GM12872 (cell line): Measurements from ENCODE around the gene LCP1.
A peak's percentile ranks its signal among the peaks of the same experiment; 100 is the strongest.

Experiments
- TF ChIP-seq, protein P1 (sequence below): IDR thresholded peaks from 3 replicates; pipeline ENCODE4 v1.5.1; 2011; ENCODE audit warnings: low read depth, mild to moderate bottlenecking, low read length, moderate library complexity; ENCODE audit not compliant: insufficient read depth

Gene LCP1

DNA sequence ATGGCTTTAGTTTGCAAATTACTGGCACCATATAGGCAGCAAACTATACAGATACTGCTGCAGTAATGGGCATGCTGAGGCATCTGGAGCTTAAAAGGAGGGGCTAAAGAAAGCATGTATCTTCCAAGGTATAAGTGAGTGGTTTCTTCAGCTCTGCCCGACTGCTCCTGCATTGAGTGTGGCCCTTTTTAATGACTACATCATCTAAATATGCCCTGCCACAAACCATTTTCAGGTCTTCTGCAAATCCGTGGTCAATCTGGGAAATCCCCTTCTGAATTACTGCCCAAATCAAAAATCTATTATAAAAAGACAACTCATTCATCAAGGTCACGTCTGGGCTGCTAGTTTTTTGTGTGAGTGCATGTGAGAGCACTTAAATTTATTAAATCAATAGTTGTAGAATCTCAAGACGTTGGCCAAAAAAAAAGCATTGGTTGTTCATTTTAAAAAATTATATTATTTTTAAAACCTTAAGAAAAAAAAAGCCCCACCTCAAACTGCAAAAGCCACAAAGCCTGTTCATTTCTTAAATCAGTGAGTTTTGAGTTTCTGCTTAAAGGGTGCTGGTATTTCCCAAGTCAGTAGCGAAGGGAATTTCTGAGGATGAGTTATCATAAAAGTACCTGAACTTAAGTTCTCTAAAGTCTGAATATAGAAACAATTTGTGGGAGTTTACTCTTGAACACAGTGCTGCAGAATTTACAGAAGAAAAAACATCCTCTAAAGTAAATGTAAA is 16.3 kb downstream of the LCP1 start:
- TF ChIP-seq, protein P1, sequence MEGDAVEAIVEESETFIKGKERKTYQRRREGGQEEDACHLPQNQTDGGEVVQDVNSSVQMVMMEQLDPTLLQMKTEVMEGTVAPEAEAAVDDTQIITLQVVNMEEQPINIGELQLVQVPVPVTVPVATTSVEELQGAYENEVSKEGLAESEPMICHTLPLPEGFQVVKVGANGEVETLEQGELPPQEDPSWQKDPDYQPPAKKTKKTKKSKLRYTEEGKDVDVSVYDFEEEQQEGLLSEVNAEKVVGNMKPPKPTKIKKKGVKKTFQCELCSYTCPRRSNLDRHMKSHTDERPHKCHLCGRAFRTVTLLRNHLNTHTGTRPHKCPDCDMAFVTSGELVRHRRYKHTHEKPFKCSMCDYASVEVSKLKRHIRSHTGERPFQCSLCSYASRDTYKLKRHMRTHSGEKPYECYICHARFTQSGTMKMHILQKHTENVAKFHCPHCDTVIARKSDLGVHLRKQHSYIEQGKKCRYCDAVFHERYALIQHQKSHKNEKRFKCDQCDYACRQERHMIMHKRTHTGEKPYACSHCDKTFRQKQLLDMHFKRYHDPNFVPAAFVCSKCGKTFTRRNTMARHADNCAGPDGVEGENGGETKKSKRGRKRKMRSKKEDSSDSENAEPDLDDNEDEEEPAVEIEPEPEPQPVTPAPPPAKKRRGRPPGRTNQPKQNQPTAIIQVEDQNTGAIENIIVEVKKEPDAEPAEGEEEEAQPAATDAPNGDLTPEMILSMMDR: no peak

DNA sequence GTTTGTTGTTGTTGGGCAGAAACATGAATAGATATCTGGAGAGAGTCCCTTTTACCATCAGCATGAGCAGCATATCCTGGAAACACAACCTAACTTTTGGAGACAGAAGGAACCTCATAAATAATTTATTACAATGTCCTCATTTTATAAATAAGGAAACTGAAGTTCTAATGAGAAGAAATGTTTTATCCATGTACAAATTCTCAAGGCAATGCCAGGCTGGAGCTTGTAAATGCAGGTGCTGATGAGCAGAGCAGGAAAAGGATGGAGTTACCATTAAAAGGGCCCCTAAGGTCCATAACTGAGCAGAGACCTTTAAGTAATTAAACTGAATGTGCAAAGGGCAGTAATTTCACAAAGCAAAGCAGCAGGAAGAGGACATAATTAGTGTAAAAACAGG is 17.3 kb downstream of the LCP1 start:
- TF ChIP-seq, protein P1: no peak

DNA sequence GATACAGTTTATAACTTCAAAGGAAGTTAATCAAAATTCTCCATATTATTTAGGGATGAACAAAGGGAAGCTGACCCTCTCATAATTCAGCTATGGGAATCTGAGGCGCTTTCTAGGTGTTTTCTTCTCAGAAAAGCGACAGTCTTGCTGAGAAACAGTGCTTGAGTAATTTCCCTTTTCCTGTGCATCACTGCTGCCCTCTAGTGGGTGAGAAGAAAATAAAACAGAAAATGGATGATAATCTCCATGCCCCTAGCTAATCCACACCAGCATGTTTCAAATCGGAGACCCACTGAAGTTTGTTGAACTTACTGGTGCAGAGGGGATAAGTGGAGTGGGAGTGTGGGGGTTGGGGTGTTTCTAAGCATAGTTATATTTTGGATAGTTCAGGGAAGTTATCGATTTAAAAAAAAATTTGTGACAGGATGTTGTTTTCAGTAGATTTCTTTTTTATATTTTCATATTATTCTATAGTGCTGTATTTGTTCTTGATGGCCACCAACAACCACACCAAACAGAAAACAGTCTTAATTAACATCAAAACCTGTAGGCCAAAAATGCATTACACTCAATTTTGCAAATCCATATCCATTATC is 21.4 kb downstream of the LCP1 start:
- TF ChIP-seq, protein P1: peak; percentile 80

DNA sequence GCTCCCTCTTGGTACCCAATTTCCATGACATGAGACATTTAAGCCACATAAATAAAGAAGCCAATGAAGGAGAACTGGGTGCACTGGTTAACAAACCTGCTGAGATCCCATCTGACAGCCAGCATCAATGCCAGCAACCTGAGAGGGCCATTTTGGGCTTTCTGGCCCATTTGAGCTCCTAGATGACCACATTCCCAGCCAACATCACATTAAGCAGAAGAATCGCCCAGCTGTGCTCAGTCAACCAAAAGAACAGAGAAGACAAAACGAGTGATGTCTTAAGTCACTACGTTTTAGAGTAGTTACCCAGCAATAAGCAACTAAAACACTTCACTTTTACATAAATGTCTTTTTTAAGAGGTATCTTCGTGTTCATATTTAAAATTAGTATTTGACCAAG is 21.9 kb downstream of the LCP1 start:
- TF ChIP-seq, protein P1: no peak

DNA sequence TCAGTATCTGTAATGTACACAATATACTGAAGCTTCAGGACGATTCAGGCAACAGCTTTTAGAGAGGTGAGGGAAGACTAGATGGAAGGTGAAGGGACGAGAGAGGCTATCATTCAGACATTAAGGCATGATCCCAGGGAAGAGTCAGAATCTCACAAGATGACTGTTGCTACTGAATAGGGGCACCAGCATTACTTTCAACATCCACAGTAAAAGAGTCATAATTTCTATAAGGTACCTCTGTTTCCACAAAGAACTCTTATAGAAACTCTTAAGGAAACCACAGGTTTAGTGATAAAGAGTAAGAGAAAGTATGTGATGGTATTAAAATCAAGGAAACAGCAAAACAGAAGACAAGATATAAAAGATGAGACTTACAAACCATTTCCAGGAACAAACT is 23.0 kb downstream of the LCP1 start:
- TF ChIP-seq, protein P1: no peak

DNA sequence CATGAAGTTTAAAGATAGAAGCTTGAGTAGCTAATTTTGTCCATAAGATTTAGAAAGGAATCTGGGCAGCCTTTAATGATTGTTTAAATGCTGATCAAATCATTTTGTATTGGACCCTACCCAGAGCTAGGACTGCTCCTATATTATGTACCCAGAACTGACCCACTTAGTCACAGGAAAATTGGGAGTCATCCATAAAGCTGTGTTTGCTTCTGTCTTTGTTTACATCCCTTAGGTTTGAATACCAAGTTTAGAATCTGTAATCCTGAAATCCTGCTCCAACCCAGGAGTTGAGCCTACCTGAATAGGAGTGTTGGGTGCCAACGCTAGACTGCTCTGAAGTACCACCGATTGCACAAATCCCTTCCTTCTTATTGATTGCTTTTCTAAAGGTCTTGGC is 23.8 kb downstream of the LCP1 start:
- TF ChIP-seq, protein P1: no peak

DNA sequence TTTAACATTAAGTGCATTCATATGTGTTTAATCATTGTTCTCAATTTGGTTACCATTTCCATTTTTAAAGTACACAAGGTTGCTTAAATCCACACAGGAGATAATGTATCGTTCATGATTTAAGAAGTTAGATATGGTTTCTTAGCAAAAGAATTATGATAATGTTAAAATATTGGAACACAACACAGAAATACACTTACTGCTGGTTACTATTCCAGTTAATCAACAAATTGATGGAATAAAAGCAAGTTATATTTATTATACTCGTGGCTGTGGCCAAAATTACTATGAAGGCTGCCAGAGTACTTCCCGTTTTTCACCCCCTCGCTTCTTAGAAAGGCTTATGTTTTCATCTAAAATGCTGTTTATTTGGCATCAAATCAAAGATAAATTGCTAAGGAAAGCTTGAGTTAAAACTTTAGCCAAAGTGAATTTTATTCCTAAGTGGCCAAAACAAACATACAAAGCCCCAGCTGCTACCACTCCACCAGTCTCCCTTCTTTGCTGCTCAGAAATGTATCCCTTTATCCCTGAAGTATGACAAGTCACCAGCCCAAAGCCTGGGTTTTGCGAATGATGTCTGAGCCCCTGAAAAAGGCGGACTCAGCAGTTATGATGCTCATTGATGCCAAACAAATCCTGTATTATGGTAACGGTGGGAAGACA is 27.7 kb downstream of the LCP1 start:
- TF ChIP-seq, protein P1: no peak
